Adipocyte (in vitro differentiated cells): Measurements from ENCODE around the gene MAGEB6B.
"Not testable (repeated sequence)": the region's sequence is repeated elsewhere in the genome, so short reads cannot be mapped to it uniquely, and the experiment has no call there.

Source experiments
- DNase-seq: peaks from one replicate; pipeline ENCODE4 v3.0.0-alpha.2; 2015; ENCODE audit warnings: low read depth
- H3K27me3 ChIP-seq: replicated peaks from 2 replicates; pipeline ENCODE4 v1.7.0; 2013; ENCODE audit warnings: mild to moderate bottlenecking, low read length, moderate library complexity; ENCODE audit not compliant: control insufficient read depth, insufficient read depth
- H3K36me3 ChIP-seq: 2 replicates; pipeline ENCODE4 v1.7.0; 2013; ENCODE audit warnings: low read length, mild to moderate bottlenecking, moderate library complexity; ENCODE audit not compliant: control insufficient read depth, insufficient read depth, severe bottlenecking
- H3K4me1 ChIP-seq: 2 replicates; pipeline ENCODE4 v1.7.0; 2013; ENCODE audit warnings: mild to moderate bottlenecking, low read length, moderate library complexity; ENCODE audit not compliant: control insufficient read depth, insufficient read depth
- H3K4me3 ChIP-seq: 2 replicates; pipeline ENCODE4 v1.7.0; 2013; ENCODE audit warnings: mild to moderate bottlenecking, low read length, moderate library complexity
- H3K9ac ChIP-seq: 2 replicates; pipeline ENCODE4 v1.7.0; 2013; ENCODE audit warnings: mild to moderate bottlenecking, low read length, moderate library complexity
- H3K9me3 ChIP-seq: 2 replicates; pipeline ENCODE4 v1.7.0; 2013; ENCODE audit warnings: mild to moderate bottlenecking, low read length, moderate library complexity; ENCODE audit not compliant: control insufficient read depth

MAGEB6B gene, protein sequence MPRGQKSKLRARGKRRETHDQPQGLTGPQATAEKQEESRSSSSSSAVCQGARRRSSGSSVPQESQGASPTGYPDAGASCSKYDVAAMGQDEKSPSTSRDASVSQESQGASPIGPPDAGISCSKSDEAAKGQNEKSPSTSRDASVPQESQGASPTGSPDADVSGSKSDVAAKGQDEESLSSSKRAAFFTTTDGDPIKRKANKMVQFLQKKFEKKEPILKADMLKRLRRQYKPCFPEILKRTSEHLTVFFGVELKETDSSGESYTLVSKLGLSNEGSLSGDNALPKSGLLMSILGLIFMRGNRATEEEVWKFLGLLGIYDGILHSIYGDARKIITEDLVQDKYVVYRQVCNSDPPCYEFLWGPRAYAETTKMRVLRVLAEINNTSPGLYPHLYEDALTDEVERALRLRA

DNA sequence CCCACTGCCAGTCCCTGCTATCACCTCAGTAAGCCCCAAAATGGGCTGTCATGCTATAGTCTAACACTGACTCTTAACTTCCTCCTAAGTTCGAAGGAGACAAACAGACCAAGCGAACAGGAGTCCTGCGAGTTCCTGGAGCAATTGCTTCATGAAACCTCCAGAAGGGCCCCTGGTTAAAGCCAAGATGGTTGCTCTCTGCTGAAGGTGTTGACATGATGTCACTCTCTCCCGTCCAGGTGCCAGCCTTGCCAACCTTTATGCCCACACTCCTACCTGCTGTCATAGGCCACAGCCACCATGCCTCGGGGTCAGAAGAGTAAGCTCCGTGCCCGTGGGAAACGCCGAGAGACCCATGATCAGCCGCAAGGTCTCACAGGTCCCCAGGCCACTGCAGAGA lies at the start of gene MAGEB6B:
Gene MAGEB6B (plus strand): TSS at position 301 of the 400 bp plus-strand sequence. CDS start 0 bp downstream, at position 301.
- H3K4me1 ChIP-seq, result no peaks in the 10 kb centered on the region
- DNase-seq, result no peak

DNA sequence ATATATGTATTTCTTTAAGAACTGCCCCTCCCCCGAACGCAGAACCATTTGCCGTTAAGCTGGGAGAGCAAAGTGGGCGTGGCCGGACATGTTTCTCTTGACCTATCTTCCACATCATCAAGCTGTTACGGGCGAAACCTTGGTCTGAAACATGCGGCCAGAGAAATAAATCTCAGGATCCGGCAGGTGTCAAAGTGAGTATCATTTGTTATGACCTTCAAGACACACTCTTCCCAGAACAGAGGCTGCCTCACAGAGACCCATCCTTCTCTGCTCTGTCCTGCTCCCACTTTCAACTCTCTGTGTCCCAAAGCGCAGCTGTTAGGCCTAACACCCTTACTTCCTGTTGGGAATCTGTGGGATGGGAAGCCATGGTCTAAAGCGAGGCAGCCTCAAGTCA lies 22.1 kb upstream of the MAGEB6B start, which contains the start of gene MAGEB18:
Gene MAGEB18 (plus strand): TSS at position 70 of the 400 bp plus-strand sequence. CDS start 643 bp downstream, outside the sequence.
- no peak for DNase-seq
- Histone ChIP-seq H3K4me1 (no peaks in the 10 kb centered on the region), H3K36me3 (no peaks in the 10 kb centered on the region), H3K9me3 (no peaks in the 10 kb centered on the region), H3K4me3 (no peak within 1 kb of the TSS), H3K9ac (no peak within 1 kb of the TSS), H3K27me3 (peaks cover 5% of the 10 kb centered on the region)

More for the DNA sequence above, at the start of gene MAGEB6B:
- H3K9ac ChIP-seq, result no peak within 1 kb of the TSS
- H3K27me3 ChIP-seq, result no peaks in the 10 kb centered on the region
- no peaks in the 10 kb centered on the region for H3K9me3 ChIP-seq
- no peaks in the 10 kb centered on the region for H3K36me3 ChIP-seq
- no peak within 1 kb of the TSS for H3K4me3 ChIP-seq

DNA sequence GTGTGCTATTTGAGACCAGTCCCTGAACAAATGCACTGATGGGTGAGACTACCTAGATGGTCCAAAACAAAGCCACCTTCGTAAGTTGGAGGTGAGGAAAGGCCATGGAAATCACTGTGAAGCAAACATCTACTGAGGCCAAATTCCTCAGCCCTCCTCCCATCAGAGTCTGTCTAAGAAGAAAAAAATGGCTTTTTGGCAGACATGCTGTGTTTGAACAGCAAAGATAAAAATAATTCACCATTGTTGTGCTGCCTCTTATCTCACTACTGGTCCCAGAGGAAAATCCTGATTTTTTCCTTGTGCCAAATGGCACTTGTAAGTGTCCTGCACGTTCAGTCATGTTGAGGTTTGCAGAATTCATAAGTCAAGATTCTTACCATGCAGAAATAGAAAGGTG lies 14.4 kb upstream of the MAGEB6B start:
- Histone ChIP-seq H3K9ac (no peak overlapping the region), H3K9me3 (no peaks in the 10 kb centered on the region), H3K4me1 (no peaks in the 10 kb centered on the region), H3K4me3 (no peak overlapping the region), H3K36me3 (no peaks in the 10 kb centered on the region), H3K27me3 (no peaks in the 10 kb centered on the region)
- no peak for DNase-seq

DNA sequence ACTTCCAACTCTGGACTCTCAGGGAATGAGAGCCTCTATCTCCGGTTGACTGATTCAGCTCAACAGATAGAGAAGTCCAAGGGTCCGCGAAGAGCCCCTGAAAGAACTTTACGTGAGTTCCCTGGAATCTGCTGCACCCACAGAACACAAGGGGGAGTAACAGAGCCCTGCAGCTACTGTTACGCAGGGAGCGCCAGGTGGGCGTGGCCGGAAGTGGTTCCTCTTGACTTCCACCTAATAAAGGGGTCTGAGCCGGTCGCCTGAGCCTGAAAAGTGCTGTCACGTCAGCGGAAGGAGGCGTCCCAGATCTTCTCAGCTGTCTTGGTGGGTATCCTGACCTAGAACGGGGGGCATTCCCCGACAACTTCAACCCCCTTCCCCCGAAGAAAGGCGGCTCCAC lies 31.8 kb downstream of the MAGEB6B start, which contains the start of gene MAGEB6:
Gene MAGEB6 (plus strand): TSS at position 237 of the 400 bp plus-strand sequence. CDS start 1,407 bp downstream, outside the sequence.
- DNase-seq, result no peak
- H3K27me3 ChIP-seq, result no peaks in the 10 kb centered on the region
- H3K4me1 ChIP-seq, result no peaks in the 10 kb centered on the region
- no peak within 1 kb of the TSS for H3K4me3 ChIP-seq
- H3K9me3 ChIP-seq, result no peaks in the 10 kb centered on the region
- H3K36me3 ChIP-seq, result no peaks in the 10 kb centered on the region
- no peak within 1 kb of the TSS for H3K9ac ChIP-seq

- Histone ChIP-seq H3K4me1 (no peaks in the 10 kb centered on the region), H3K36me3 (no peaks in the 10 kb centered on the region), H3K9me3 (no peaks in the 10 kb centered on the region), H3K4me3 (no peak overlapping the region), H3K9ac (no peak overlapping the region), H3K27me3 (no peaks in the 10 kb centered on the region)
- no peak for DNase-seq
Measured at GRCh38 chrX:26203561-26203960, 43.2 kb downstream of the MAGEB6B start.

DNA sequence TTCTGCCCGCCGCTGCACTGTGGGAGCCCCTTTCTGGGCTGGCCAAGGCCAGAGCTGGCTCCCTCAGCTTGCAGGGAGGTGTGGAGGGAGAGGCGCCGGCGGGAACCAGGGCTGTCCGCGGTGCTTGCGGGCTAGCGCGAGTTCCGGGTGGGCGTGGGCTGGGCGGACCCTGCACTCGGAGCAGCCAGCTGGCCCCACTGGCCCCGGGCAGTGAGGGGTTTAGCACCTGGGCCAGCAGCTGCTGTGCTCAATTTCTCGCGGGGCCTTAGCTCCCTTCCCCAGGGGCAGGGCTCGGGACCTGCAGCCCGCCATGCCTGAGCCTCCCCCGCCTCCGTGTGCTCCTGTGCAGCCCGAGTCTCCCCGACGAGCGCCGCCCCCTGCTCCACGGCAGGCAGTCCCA lies 44.3 kb downstream of the MAGEB6B start:
- H3K4me1 ChIP-seq, H3K9ac ChIP-seq: not testable (repeated sequence)

DNA sequence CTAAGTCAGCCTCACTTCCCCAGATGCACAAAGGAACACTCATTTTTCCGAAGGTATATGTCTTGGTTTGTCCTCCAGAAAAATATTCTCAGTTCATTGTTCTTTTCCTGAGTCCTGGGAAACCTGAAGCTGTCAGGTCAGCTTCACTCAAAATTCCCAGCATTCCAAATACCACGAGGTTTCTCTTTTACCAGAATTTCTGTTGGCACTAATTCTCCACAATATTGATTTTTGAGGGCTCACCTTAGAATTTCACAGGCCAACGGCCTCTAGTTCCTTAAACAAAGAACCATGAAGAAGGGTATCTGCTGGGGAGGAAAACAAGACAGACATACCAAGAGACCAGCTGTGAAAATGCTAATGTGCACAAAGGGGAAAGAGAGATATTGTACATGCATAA lies 47.6 kb downstream of the MAGEB6B start:
- H3K9ac ChIP-seq, result no peak overlapping the region
- H3K27me3 ChIP-seq, result no peaks in the 10 kb centered on the region
- H3K4me3 ChIP-seq, result no peak overlapping the region
- no peaks in the 10 kb centered on the region for H3K4me1 ChIP-seq
- H3K9me3 ChIP-seq, result no peaks in the 10 kb centered on the region
- H3K36me3 ChIP-seq, result no peaks in the 10 kb centered on the region
- no peak for DNase-seq

More for the DNA sequence above, 44.3 kb downstream of the MAGEB6B start:
- not testable (repeated sequence) for DNase-seq, H3K9me3 ChIP-seq, H3K4me3 ChIP-seq, H3K36me3 ChIP-seq, H3K27me3 ChIP-seq
